ENCODE measurements around the gene PRCP.
"Not testable (repeated sequence)": the region's sequence is repeated elsewhere in the genome, so short reads cannot be mapped to it uniquely, and the experiment has no call there.

The PRCP gene

GRCh38 chr11:82867495-82868082, 32.6 kb downstream of the PRCP start:
- peak; percentile 48 for DNase-seq

DNA sequence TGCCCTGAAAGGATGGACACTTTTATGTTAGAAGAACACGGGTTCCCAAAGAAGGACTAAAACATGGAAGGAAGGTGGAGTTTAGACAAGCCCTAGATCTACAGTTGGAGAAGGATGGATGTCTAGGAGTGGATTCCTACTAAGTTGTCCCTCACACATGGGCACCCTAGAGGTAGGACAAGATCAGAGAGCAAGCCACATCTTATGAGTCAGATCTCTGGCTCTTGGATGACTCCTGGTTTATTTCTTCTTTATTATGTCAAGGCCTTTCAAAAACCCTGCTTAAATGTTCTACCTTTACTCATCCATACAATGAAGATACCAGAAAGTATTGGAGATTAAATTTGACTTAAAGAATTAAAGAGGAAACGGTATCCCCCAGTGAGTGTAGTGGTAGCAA, 34.4 kb downstream of the PRCP start:
- no peak for DNase-seq

DNA sequence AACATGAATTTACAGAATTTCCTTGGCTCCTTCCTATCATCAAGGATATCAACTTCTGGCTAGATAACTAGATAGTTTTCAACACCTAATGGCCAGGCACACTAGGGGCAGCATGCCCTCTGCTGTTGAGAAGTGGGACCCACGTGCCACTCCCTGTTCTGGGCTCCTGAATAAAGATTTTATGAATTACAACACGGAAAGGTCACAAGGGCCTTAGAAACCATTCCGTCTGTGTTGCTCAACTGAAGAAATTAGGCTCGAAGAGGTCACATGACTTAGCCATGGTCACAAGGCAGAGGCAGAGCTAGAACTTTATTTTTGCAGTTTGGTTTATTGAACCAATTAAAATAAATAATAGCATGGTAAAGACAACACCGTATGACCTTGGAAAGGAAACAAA, 36.0 kb downstream of the PRCP start:
- DNase-seq, result no peak

GRCh38 chr11:82863209-82863608, 37.0 kb downstream of the PRCP start:
- no peak for DNase-seq

- DNase-seq, result no peak
Measured at GRCh38 chr11:82862379-82862778, 37.9 kb downstream of the PRCP start.

GRCh38 chr11:82859750-82860149, 40.5 kb downstream of the PRCP start:
- no peak for DNase-seq

DNA sequence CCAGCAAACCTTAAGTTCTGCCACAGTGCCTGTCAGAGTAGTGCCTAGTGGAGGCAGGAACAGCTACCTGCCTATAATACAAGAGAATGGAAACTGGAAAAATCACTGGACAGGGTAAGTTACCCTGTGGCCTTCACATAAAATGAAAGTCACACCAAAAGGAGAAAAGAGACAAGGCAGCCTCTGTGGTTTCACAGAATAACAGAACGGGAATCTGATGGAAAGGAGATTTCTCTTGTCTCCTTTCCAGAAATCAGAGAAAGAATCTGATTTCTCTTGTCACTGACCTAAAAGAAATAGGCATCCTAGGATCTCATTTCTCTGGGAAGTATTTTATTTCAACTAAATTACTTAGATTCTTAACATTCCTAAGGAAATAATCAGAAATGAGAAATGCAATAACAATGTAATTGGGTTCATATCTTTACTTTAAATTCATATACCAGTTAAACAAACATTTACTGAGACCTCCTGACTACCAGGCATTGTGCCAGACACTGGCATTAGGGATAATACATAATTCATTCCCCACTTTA, 41.6 kb downstream of the PRCP start:
- no peak for DNase-seq

GRCh38 chr11:82858133-82858532, 42.1 kb downstream of the PRCP start:
- DNase-seq, result no peak

GRCh38 chr11:82857145-82857544, 43.1 kb downstream of the PRCP start:
- DNase-seq, result no peak

DNA sequence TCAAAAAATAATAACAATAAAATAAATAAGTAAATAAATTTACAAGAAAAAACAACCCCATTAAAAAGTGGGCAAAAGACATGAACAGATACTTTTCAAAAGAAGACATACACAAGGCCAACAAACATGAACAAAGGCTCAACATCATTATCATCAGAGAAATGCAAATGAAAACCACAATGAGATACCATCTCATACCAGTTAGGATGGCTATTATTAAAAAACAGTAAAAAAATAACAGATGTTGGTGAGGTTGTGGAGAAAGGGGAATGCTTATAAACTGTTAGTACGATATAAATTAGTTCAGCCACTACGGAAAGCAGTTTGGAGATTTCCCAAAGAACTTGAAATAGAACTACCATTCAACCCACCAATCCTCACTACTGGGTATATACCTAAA, 44.6 kb downstream of the PRCP start:
- DNase-seq, result no peak

GRCh38 chr11:82854916-82855315, 45.3 kb downstream of the PRCP start:
- not testable (repeated sequence) for DNase-seq

GRCh38 chr11:82854242-82854641, 46.0 kb downstream of the PRCP start:
- DNase-seq, result no peak

- DNase-seq, result no peak
Measured at GRCh38 chr11:82848829-82849228, 51.4 kb downstream of the PRCP start.

DNA sequence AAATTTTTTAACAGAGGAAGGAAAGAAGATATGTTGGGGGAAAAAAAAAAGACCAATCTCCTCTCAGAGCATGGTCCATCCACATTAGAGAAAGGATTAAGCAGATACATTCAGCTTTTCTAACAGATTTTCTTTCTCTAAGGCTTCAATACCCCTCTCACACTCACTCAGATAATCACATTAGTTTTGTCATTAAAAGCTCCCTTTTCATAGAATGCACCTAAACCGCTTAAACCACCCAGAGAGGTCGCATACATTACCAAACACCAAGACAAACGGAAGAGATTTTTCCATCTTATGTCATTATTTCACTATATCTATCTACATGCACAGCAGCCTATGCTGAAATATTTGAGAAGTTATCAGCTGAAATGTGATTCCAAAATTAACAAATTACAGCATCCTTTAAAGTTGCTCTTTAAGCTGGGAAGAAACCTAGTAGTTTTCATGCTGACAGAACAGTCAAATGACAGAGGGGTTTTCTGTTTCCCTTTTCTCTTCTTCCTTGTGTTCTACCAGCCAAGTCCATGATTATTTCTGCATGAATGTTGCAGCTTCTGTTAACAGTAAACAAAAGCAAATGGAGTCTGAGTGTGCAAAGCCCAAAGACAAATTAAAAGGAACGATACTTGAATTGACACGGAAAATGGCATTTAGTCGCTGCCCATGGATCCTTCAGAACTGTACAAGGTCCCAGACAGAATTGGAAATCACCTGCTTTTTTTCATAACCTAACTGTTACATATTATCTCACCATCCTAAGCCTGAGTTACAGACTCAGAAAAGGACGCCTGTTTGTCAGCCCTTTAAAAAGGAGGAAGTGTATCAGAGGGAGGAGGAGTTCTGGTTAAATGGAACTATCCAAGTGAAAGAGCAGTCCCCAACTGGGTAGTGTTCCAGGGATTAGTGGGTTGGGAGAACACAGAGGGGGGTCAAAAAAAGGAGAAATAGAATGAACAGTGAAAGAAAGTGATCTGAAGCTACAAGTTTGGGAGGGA, 54.6 kb downstream of the PRCP start:
- DNase-seq, result no peak

GRCh38 chr11:82843057-82843795, 57.0 kb downstream of the PRCP start:
- DNase-seq, result no peak

GRCh38 chr11:82842019-82842418, 58.2 kb downstream of the PRCP start:
- DNase-seq, result no peak

- DNase-seq, result no peak
Measured at GRCh38 chr11:82837650-82838049, 62.6 kb downstream of the PRCP start.

GRCh38 chr11:82832983-82833382, 67.2 kb downstream of the PRCP start:
- DNase-seq, result no peak

GRCh38 chr11:82831364-82831763, 68.9 kb downstream of the PRCP start:
- DNase-seq, result no peak

GRCh38 chr11:82830746-82831145, 69.5 kb downstream of the PRCP start:
- no peak for DNase-seq

- no peak for DNase-seq
Measured at GRCh38 chr11:82829101-82829500, 71.1 kb downstream of the PRCP start.

DNA sequence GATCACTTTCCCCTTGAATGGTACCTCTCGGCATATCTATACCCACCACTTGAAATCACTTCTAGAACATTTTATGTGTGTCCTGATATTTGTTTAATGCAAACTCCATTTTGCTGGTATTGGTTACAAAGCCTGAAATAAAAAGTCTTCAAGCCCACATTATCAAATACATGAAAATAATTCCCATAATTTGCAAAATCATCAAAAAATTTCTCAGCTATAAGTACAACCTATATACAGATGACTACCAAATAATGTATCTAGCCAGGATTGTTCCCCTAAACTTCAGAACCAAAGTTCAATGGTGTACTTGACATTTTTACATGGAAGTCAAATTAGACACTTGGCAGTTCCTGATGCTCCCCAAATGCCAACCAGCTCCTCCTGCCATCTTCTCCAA, 71.8 kb downstream of the PRCP start:
- no peak for DNase-seq

DNA sequence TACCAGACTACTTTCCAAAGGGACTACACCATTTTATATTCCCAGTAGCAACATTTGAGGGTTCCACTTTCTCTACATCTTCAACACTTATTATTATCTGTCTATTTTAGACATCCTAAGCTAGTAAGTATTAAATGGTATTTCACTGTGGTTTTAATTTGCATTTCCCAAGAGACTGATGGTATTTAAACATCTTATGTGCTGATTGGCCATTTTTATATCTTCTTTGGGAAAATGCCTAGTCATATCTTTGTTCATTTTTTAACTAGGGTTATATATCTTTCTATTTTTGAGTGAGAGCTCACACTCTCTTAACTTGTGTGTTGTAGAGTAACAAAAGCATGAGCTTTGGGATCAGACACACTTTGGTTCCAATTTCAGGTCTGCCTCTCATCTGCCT, 73.7 kb downstream of the PRCP start:
- DNase-seq, result no peak

All from DMS79 (cell line).